Ramos (cell line): ENCODE measurements around the gene ZMYM2.

Experiments used
- in situ Hi-C: fragments of 300-500 bp; cut with MboI; formaldehyde crosslinking; loops from one replicate; pipeline ENCODE4 v1.14.3; 2022; ENCODE audit warnings: low sequenced_read_pairs; ENCODE audit not compliant: unreplicated experiment

ZMYM2 gene

DNA sequence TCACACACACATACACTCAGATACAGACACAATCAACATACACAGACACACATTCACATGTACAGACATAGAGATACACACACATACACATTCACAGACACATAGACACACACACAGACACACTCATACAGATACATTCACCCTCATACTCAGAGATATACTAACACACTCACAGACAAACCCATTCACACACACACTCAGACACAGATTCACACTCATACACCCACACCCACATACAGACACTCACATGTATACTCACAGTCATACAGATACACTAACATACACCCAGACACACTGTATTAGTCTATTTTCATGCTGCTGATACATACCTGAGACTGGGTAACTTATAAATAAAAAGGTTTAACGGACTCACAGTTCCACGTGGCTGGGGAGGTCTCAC is 171.5 kb downstream of the ZMYM2 start:
- in situ Hi-C loops: no loop called here

DNA sequence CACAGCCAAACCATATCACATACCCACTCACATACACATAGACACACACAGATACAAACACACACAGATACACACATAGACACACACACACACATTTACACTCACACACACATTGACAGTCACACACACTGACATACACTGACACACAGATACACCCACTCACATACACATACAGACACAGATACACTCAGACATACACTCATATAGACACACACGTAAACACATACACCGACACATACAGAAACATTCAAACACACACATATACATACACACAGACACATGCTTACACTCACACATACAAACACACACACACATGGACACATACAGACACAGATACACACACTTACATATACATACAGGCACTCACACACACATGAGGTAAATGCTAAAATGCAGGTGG is 172.1 kb downstream of the ZMYM2 start:
- in situ Hi-C loops: no loop called here

DNA sequence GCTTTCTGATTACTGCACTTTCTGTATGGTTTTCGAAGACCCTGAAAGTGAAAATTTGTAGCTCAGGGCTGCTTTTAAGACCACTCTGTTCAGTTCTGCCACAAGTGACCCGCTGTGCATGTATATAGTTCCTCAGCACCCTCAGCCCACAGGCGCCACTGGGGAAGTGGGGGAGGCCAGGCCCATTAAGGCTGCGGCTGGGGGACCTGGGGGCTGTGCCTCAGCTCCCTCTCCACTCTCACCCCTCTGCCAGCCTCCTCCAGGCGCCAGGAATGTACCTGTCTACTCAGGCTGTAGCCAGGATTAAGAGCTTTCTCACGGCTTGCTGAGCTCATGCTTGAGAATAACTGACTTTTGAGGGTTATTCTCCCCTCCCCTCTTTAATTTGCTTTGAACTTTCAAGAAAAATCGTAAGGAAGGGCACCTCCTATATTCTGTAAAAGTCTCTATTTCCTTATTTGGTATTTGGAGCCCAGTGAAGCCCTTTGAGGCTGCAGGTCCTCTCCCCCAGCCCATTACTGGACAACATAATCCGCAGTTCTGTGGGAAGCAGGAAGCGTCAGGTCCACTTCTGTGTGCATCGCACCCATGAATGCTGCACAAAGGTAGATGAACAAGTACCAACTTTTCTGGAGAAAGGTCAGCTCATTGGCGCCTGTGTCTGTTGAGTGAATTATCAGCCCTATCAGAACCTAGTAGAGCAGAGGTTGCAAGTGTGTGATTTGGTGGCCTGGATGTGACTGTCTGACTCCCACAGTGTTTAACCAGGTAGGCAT is 172.7 kb downstream of the ZMYM2 start:
- in situ Hi-C loops: no loop called here

DNA sequence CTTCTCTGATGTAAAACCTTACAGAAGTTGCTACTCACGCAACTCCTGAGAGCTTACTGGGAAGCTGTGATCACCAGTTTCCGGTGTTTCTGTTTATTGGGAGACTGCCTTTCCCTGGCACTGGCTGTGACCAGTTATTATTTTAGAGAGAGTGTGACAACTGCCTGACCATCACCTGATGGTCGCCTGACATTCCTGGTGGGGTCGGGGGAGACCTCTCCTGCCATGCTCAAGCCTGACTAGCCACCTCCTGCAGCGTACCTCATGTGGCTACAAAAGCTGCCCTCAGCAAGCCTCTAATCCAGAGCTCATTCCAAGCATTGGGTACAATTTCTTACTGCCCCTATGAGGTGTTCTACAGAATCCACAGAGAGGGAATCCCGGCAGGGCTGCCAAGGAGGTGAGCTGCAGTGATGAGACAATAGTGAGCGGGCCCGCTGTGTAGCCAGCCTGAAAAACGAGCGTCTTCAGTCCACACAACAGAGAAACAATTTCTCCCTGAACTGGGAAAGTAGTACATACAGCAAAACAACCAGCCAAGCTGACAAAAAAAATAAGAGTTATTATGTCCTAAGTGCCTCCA is 173.6 kb downstream of the ZMYM2 start:
- in situ Hi-C loops: no loop called here

DNA sequence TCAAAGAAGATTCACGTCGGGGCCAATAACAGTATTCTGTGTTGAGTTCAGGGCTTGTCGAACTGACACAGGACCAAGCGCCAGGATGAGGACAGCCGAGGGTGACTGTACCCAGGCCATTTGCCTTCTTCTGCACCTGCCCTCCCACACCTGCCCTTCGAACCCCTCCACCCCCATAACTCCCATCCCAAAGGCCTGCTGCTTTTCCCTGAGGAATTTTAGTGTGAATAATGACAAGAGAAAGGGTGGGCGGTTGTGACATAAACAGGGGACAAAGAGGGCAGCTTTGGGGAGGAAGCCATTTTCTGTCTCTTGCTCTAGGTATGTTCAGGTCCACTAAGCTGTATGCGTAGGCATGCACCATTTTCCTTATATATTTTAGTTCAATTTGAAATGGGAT is 176.2 kb downstream of the ZMYM2 start:
- in situ Hi-C loops: no loop called here

DNA sequence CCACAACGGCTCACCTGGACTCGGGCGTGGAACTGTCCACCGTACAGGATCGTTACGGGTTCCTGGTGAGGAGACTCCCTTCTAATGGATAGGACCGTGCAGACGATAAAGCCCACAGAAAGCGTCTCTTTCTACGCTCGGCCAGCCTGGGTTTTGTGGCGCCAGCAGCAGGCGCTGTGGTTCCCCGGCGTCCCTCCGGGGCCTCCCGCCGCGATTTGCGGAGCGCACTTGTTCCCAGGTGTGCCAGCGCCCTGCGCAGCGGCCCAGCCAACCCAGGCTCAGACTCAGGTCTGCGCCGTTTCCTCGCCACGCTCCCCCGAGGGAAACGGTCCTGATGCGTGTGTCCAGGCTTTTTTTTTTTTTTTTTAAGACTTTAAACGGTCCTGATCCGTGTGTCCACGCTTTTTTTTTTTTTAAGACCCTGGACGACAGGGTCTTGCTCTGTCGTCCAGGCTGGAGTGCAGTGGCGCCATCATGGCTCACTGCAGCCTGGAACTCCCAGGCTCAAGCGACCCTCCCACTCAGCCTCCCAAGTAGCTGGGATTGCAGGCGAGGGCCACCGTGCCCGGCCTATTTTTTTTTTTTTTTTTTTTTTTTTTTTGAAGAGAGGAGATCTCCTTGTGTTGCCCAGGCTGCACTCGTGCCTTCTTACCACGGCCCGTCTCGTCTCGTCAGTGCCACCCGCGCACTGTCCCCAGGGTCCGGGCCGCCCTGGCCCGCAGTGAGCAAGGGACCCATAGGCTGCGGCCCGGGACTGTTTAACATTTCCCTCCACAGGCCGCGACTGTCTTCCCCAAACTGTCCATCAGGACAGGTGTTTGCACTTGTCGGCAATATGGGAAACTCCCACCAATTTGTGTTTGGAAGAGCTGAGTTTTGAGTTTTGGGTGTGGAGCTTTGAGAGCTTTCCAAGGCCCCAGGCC is 178.5 kb downstream of the ZMYM2 start:
- in situ Hi-C loops: no loop called here

DNA sequence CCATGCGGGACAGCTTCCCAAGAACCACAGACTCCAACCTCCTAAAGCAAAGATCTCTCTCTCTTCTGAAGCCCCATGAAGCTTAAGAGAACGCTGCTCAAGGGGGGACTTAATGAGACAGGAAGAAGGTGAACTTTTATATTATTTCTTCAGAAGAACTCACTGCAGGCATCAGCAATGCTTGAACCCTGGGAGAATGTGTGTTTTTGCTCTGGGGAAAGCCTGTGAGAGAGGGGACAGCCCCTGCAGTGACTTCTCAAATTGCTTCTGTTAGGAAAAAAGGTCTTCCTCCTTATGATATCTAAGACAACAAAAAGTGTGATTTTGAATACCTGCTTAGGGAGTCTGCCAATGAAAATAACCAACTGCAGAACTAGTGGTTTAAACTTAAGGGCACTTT is 179.3 kb downstream of the ZMYM2 start:
- in situ Hi-C loops: no loop called here

DNA sequence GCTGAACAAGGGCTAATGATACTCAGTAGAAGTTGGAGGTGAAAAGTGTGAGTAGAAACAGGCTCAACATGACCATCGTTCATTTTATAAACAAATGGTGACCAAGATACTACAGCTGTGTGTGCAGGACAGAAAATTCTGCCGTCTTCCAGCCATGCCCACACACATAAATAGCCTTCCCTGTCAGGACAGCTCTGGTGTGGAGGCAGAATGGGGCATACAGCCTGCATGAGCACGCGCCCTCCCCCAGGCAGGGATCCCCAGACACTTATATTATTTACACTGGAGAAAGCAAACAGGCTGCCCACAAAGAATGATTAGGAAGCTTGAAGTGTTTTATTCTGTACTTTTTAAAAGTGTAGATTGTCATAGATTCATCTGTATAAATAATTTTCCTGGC is 182.0 kb downstream of the ZMYM2 start:
- in situ Hi-C loops: no loop called here
